Measurements from ENCODE around the gene ASB13. TPM values are rescaled to one million over a fixed set of nuclear protein-coding genes. Genes with fewer than 3 reads are reported as not detected.

ASB13 gene
- total and polyA plus RNA-seq, 2 donors (not counting 1 experiment from before 2014, with no cell fraction given) = 2.5 to 4.4 TPM

GRCh38 chr10:5596611-5597341, 69.6 kb downstream of the ASB13 start:
- no peaks in the 10 kb centered on the region for H3K36me3 ChIP-seq (replicated peaks in 1 of 2; ENCODE audit: control extremely low read depth in 1 of 2, control insufficient read depth in 1 of 2, extremely low read depth in 1 of 2, insufficient read depth in 2 of 2, low read length in 1 of 2)
- Mint-ChIP-seq H3K4me3 (no peak overlapping the region), H3K4me1 (peaks cover 10% of the 10 kb centered on the region), H3K27ac (no peak overlapping the region), H3K9me3 (ENCODE audit: insufficient read depth) (no peaks in the 10 kb centered on the region), H3K27me3 (peaks cover 51% of the 10 kb centered on the region)
- TF ChIP-seq CTCF (IDR thresholded peaks at IDR 0.05) (no peak), EZH2 (IDR thresholded peaks at IDR 0.05; ENCODE audit: borderline replicate concordance, insufficient read depth, low read depth, low read length, poor library complexity, severe bottlenecking) (no peak)
- no peak overlapping the region for H3K4me3 ChIP-seq (ENCODE audit: control extremely low read depth in 1 of 5, extremely low read depth in 1 of 5, insufficient read depth in 1 of 5, low read depth in 2 of 5, low read length in 4 of 5)
- intact Hi-C loops (cut with micrococcal nuclease) = no loop called here
- 92% methylated on average over 26 of the region's 26 CpGs for WGBS (ENCODE audit: insufficient coverage)
- H3K4me2 ChIP-seq (replicated peaks; ENCODE audit: low read depth, low read length, poor library complexity, severe bottlenecking) = no peak overlapping the region
- H3K9me3 ChIP-seq (ENCODE audit: control extremely low read depth in 1 of 3, control insufficient read depth in 2 of 3, insufficient read depth in 1 of 3, low read length in 2 of 3) = peaks cover 0 to 3% (median 0%) of the 10 kb centered on the region in 3 donors
- H2AFZ ChIP-seq (ENCODE audit: insufficient read depth, low read depth, low read length, poor library complexity, severe bottlenecking) = no peak overlapping the region
- no peak overlapping the region for H3K9ac ChIP-seq (ENCODE audit: low read length)
- no peaks in the 10 kb centered on the region for H4K20me1 ChIP-seq (ENCODE audit: control insufficient read depth, insufficient read depth, low read length, poor library complexity, severe bottlenecking)
- DNase-seq (no peak), ATAC-seq (ENCODE audit: low read depth) (no peak)
- no peak overlapping the region for H3K27ac ChIP-seq (ENCODE audit: low read length in 2 of 2)
- peaks cover 0 to 14% (median 4%) of the 10 kb centered on the region in 4 experiments for H3K27me3 ChIP-seq (replicated peaks in 1 of 4; ENCODE audit: control extremely low read depth in 1 of 4, control insufficient read depth in 3 of 4, insufficient read depth in 4 of 4, low read length in 3 of 4)
- H3K79me2 ChIP-seq (ENCODE audit: control insufficient read depth, insufficient read depth, low read length) = no peaks in the 10 kb centered on the region
- peaks cover 0 to 6% of the 10 kb centered on the region in 2 donors for H3K4me1 ChIP-seq (ENCODE audit: control insufficient read depth in 2 of 2, insufficient read depth in 2 of 2, low read length in 2 of 2)
- CTCF ChIA-PET = no interaction called here
- POLR2A ChIA-PET = no interaction called here

- H4K20me1 ChIP-seq (ENCODE audit: control insufficient read depth, insufficient read depth, low read length, poor library complexity, severe bottlenecking) = no peaks in the 10 kb centered on the region
- DNase-seq (no peak), ATAC-seq (ENCODE audit: low read depth) (no peak)
- H3K36me3 ChIP-seq (replicated peaks in 1 of 2; ENCODE audit: control extremely low read depth in 1 of 2, control insufficient read depth in 1 of 2, extremely low read depth in 1 of 2, insufficient read depth in 2 of 2, low read length in 1 of 2) = no peaks in the 10 kb centered on the region
- H3K9ac ChIP-seq (ENCODE audit: low read length) = no peak overlapping the region
- ChIA-PET POLR2A (no interaction called here), CTCF (no interaction called here)
- no peak overlapping the region for H2AFZ ChIP-seq (ENCODE audit: insufficient read depth, low read depth, low read length, poor library complexity, severe bottlenecking)
- no peak overlapping the region for H3K4me2 ChIP-seq (replicated peaks; ENCODE audit: low read depth, low read length, poor library complexity, severe bottlenecking)
- H3K79me2 ChIP-seq (ENCODE audit: control insufficient read depth, insufficient read depth, low read length) = no peaks in the 10 kb centered on the region
- no peak overlapping the region for H3K4me3 Mint-ChIP-seq
- peaks cover 10% of the 10 kb centered on the region for H3K4me1 Mint-ChIP-seq
- no peak overlapping the region for H3K27ac Mint-ChIP-seq
- WGBS (ENCODE audit: insufficient coverage) = 58% methylated on average over 6 of the region's 9 CpGs
- no peak for TF ChIP-seq CTCF (IDR thresholded peaks at IDR 0.05)
- no peak for TF ChIP-seq EZH2 (IDR thresholded peaks at IDR 0.05; ENCODE audit: borderline replicate concordance, insufficient read depth, low read depth, low read length, poor library complexity, severe bottlenecking)
- H3K9me3 ChIP-seq (ENCODE audit: control extremely low read depth in 1 of 3, control insufficient read depth in 2 of 3, insufficient read depth in 1 of 3, low read length in 2 of 3) = peaks cover 0 to under 1% (median 0%) of the 10 kb centered on the region in 3 donors
- H3K4me3 ChIP-seq (ENCODE audit: control extremely low read depth in 1 of 5, extremely low read depth in 1 of 5, insufficient read depth in 1 of 5, low read depth in 2 of 5, low read length in 4 of 5) = no peak overlapping the region
- peaks cover 0 to 6% of the 10 kb centered on the region in 2 donors for H3K4me1 ChIP-seq (ENCODE audit: control insufficient read depth in 2 of 2, insufficient read depth in 2 of 2, low read length in 2 of 2)
- peaks cover 53% of the 10 kb centered on the region for H3K27me3 Mint-ChIP-seq
- peaks cover 0 to 18% (median 4%) of the 10 kb centered on the region in 4 experiments for H3K27me3 ChIP-seq (replicated peaks in 1 of 4; ENCODE audit: control extremely low read depth in 1 of 4, control insufficient read depth in 3 of 4, insufficient read depth in 4 of 4, low read length in 3 of 4)
- H3K27ac ChIP-seq (ENCODE audit: low read length in 2 of 2) = no peak overlapping the region
- H3K9me3 Mint-ChIP-seq (ENCODE audit: insufficient read depth) = no peaks in the 10 kb centered on the region
- intact Hi-C loops (cut with micrococcal nuclease) = no loop called here
Measured at GRCh38 chr10:5595994-5596471, 70.4 kb downstream of the ASB13 start.
